Heart left ventricle (tissue), 16 donors: ENCODE results near the gene ELP6. TPM values are rescaled to one million over a fixed set of nuclear protein-coding genes. Genes with fewer than 3 reads are reported as not detected.
A peak's percentile ranks its signal among the peaks of the same experiment; 100 is the strongest.

Experiments used
- ATAC-seq, 4 donors: fragments of 200-7000 bp; cut with Tn5 transposase; one replicate each; pipeline ENCODE4 v1.9.1; 2020 to 2022; ENCODE audit warnings: moderate library complexity in 4 of 4, mild to moderate bottlenecking in 3 of 4, moderate number of reproducible peaks in 1 of 4
- DNase-seq, 5 donors: peaks; one replicate each; pipeline ENCODE4 v3.0.0-alpha.2; 2020
- H3K27ac ChIP-seq, 12 donors: fragments of 200-600 bp; sonication (generic) in 4 of 12; one replicate each; pipeline versions ENCODE4 v1.5.0 to v1.8.0; 2016 to 2022; ENCODE audit warnings: mild to moderate bottlenecking in 2 of 12
- H3K27me3 ChIP-seq, 9 donors: fragments of 200-600 bp; sonication (generic) in 2 of 9; one replicate each; pipeline versions ENCODE4 v1.5.1 to v1.8.0; 2016 to 2022; ENCODE audit warnings: mild to moderate bottlenecking in 3 of 9
- H3K36me3 ChIP-seq, 9 donors: fragments of 200-600 bp; sonication (generic) in 2 of 9; one replicate each; pipeline versions ENCODE4 v1.5.0 to v1.8.0; 2018 to 2022; ENCODE audit warnings: mild to moderate bottlenecking in 2 of 9
- H3K4me1 ChIP-seq, 12 donors: fragments of 200-600 bp; sonication (generic) in 4 of 12; one replicate each; pipeline versions ENCODE4 v1.5.0 to v1.8.0; 2016 to 2022; ENCODE audit warnings: mild to moderate bottlenecking in 3 of 12
- H3K4me3 ChIP-seq, 12 donors: fragments of 200-600 bp; sonication (generic) in 4 of 12; one replicate each; pipeline versions ENCODE4 v1.5.0 to v1.8.0; 2017 to 2022; ENCODE audit warnings: mild to moderate bottlenecking in 9 of 12, moderate library complexity in 4 of 12
- H3K9me3 ChIP-seq, 12 donors: fragments of 200-600 bp; sonication (generic) in 4 of 12; one replicate each; pipeline versions ENCODE4 v1.5.0 to v1.8.0; 2016 to 2022; ENCODE audit warnings: mild to moderate bottlenecking in 1 of 12
- POLR2A ChIP-seq, 2 donors: fragments of 450-650 bp; IDR thresholded peaks; one replicate each; pipeline ENCODE4 v1.6.1; 2017; ENCODE audit warnings: antibody characterized with exemption in 2 of 2, mild to moderate bottlenecking in 2 of 2, moderate library complexity in 2 of 2
- WGBS, 4 donors: extraction: QIAGEN DNeasy Blood & Tissue Kit in 2 of 4; methylation state at CpG; one replicate each; pipeline versions ENCODE4 v1.1.5 to v1.1.7; 2013 to 2018; 5-methylcytosine and 5-hydroxymethylcytosine counted together
- intact Hi-C, 10 donors: fragments of 100-400 bp; cut with DNase I; formaldehyde crosslinking; loops; one replicate each; pipeline versions ENCODE4 v1.11.1 to v1.14.2; 2022
- long read RNA-seq, 3 donors: library from polyadenylated mRNA; unstranded; transcript quantifications; one replicate each; pipeline ENCODE4 v2.0.0, GENCODE V29; 2020 to 2021
- polyA plus RNA-seq, 2 donors: library from polyadenylated mRNA; stranded (reverse); fragments of 200-250 nt; gene quantifications; one replicate each; pipeline ENCODE4 v1.2.3, GENCODE V29; 2013
- total RNA-seq, 9 donors: library from RNA; depleted of rRNA in 2 of 9; stranded (reverse); fragments of >200 nt in 2 of 9; fragmentation: NEBNext Ultra II Directional in 3 of 9; extraction: Animal tissue kit (Norgen Biotek cat#: 25700) in 3 of 9; gene quantifications; one replicate each; pipeline versions ENCODE4 v1.1.0 to v1.2.4, GENCODE V29; 2016 to 2023
- TF ChIP-seq, protein P1 (sequence below), 12 donors: fragments of 200-600 bp; sonication (generic) in 4 of 12; IDR thresholded peaks; one replicate each; pipeline versions ENCODE4 v1.5.0 to v1.8.0; 2018 to 2022; ENCODE audit warnings: antibody characterized with exemption in 12 of 12, mild to moderate bottlenecking in 5 of 12
- donor health status: ischemic (EF 13 %, LVEDD 7.1; RV severe dilation, severe dysfunction).
- donor health status: healthy with polysubstance abuse.
- donor health status: DM: no; HTN: yes; CAD: no.
- donor health status: DM: no; HTN: no; CAD: no.
- donor health status: ischemic (EF 25% LVEDD 6.9; RV normal size, moderate dysfunction).
- donor health status: ischemic (EF 25% LVEDD 5.7; RV mildly dilated, moderate dysfunction).
- donor health status: healthy.
- donor health status: DM: yes; HTN: yes; CAD: no.
- donor health status: ischemic (EF 35%, LVEDD 5.7; RV mildly dilated, moderate dysfunction).
- donor health status: nonischemic (EF 11% LVEDD 7.7; RV severe dilation, severe dysfunction).
- donor health status: DM: yes; HTN: yes; CAD: no.
- donor health status: PGD.
- donor health status: ischemic (EF 29% LVEDD 5.4; RV normal size, mild dysfunction).
- donor health status: nonischemic (EF 23%, LVEDD 6.1; RV moderate dilation, normal function).

ELP6 gene, protein sequence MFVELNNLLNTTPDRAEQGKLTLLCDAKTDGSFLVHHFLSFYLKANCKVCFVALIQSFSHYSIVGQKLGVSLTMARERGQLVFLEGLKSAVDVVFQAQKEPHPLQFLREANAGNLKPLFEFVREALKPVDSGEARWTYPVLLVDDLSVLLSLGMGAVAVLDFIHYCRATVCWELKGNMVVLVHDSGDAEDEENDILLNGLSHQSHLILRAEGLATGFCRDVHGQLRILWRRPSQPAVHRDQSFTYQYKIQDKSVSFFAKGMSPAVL
- total RNA-seq (10 to 100 TPM; 14.9 to 22.1 (median 19.7) TPM), polyA plus RNA-seq (10 to 100 TPM; 26.6 to 33.5 TPM)
- long read RNA-seq, donor 1, transcript ELP6-201 (7 exons, 1,401 nt), result major isoform, 13 of 29 reads
- long read RNA-seq, donor 1, partial matches to known transcripts, result 3 of 29 reads
- long read RNA-seq, donor 1, other reads (novel, unspliced or antisense), result 12 of 29 reads
- long read RNA-seq, donor 2, transcript ELP6-201 (7 exons, 1,401 nt), result major isoform, 37 of 66 reads
- long read RNA-seq, donor 2, transcript ELP6-205 (7 exons, 880 nt), result minor isoform, 6 of 66 reads
- long read RNA-seq, donor 2, partial matches to known transcripts, result 2 of 66 reads
- long read RNA-seq, donor 2, other reads (novel, unspliced or antisense), result 18 of 66 reads
- long read RNA-seq, donor 3, transcript ELP6-201 (7 exons, 1,401 nt), result major isoform, 8 of 18 reads
- long read RNA-seq, donor 3, partial matches to known transcripts, result 2 of 18 reads
- long read RNA-seq, donor 3, other reads (novel, unspliced or antisense), result 5 of 18 reads

DNA sequence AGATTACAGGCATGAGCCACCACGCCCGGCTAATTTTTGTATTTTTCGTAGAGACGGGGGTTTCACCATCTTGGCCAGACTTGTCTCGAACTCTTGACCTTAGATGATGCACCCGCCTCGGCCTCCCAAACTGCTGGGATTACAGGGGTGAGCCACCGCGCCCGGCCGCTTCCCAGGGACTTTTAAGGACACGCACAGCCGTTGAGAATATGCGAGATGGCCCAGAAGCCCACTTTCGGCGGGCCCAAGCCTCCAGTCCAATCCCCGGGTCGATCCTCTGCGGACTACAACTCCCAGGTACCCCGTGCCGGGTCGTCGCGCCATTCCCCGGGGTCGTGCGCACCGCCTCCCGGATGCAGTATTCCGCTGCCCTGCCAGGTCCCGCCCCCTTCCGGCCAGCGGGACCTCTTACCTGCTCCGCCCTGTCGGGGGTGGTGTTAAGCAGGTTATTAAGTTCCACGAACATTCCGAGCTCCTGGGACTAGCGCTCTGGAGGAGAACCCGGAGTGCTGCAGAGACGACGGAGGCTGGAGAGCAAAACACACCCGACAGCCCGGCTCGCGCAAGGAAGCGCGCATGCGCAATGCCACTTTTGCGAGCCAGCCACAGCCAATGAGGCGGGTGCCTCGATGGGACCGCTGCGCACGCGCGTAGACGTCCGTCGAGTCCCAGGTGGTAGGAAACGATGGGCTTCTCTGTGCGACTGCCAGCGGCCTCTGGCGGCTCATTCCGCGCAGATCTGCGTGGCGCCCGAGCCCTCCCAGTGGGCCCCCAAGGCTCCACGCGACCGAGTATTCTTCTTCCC lies at the start of gene ELP6:
ELP6 (minus strand) TSS at position 588 of the 805 bp plus-strand sequence; CDS start at position 466, 122 bp downstream.
- Histone ChIP-seq H3K4me3 (peak within 1 kb of the TSS; percentile 37 to 99 (median 71)), H3K4me1 (peaks cover 0 to 16% (median 8%) of the 10 kb centered on the region in 12 donors), H3K36me3 (peaks cover 0 to 28% (median 25%) of the 10 kb centered on the region in 9 donors), H3K9me3 (no peaks in the 10 kb centered on the region), H3K27ac (peak within 1 kb of the TSS; percentile 86 to 100 (median 96)), H3K27me3 (no peaks in the 10 kb centered on the region)
- ATAC-seq, result peak; percentile 99
- 0% methylated on average over 64 to 71 of the region's 71 CpGs for WGBS, 4 donors
- intact Hi-C loops, result loop anchor here in 3 of 10 donors (1.0 to 5.0 kb wide), 3 partner anchors 92 to 289 kb away; partner anchors contain the start of genes DHX30 (in 1 of the 3) and SMARCC1 (in 1 of the 3)
- DNase-seq, result peak; percentile 98
- TF ChIP-seq, protein P1, sequence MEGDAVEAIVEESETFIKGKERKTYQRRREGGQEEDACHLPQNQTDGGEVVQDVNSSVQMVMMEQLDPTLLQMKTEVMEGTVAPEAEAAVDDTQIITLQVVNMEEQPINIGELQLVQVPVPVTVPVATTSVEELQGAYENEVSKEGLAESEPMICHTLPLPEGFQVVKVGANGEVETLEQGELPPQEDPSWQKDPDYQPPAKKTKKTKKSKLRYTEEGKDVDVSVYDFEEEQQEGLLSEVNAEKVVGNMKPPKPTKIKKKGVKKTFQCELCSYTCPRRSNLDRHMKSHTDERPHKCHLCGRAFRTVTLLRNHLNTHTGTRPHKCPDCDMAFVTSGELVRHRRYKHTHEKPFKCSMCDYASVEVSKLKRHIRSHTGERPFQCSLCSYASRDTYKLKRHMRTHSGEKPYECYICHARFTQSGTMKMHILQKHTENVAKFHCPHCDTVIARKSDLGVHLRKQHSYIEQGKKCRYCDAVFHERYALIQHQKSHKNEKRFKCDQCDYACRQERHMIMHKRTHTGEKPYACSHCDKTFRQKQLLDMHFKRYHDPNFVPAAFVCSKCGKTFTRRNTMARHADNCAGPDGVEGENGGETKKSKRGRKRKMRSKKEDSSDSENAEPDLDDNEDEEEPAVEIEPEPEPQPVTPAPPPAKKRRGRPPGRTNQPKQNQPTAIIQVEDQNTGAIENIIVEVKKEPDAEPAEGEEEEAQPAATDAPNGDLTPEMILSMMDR (IDR thresholded peaks at IDR 0.05), result peak in 10 of 12 donors; percentile 32 to 66 (median 46)
- TF ChIP-seq POLR2A (IDR thresholded peaks at IDR 0.05), result peak in 1 of 2 donors; percentile 77

DNA sequence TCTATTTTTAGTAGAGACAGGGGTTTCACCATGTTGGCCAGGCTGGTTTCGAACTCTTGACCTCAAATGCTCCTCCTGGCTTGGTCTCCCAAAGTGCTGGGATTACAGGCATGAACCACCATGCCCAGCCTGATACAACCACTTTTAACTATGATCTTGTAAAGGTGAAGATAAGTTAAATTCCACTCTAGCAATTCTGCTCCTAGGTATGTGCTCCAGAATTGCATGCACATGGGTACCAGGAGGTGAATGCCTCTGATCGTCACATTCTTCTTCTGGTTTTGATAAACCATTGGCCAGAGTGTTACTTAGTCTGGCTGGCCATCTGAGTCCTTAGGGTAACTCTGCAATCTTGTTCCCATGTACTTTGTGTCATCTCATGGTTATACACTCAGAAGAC lies 42.8 kb upstream of the ELP6 start:
- no peak for ATAC-seq
- H3K4me3 ChIP-seq, result no peak overlapping the region
- no peak for TF ChIP-seq POLR2A (IDR thresholded peaks at IDR 0.05)
- TF ChIP-seq, protein P1 (IDR thresholded peaks at IDR 0.05), result no peak
- H3K27me3 ChIP-seq, result no peaks in the 10 kb centered on the region
- no peaks in the 10 kb centered on the region for H3K36me3 ChIP-seq
- peaks cover 0 to 8% (median 0%) of the 10 kb centered on the region in 12 donors for H3K9me3 ChIP-seq
- no peak for DNase-seq
- intact Hi-C loops, result no loop called here
- H3K27ac ChIP-seq, result no peak overlapping the region
- H3K4me1 ChIP-seq, result no peaks in the 10 kb centered on the region
- WGBS, 4 donors, result 91 to 100% (median 94%) methylated on average over 2 of the region's 2 CpGs

DNA sequence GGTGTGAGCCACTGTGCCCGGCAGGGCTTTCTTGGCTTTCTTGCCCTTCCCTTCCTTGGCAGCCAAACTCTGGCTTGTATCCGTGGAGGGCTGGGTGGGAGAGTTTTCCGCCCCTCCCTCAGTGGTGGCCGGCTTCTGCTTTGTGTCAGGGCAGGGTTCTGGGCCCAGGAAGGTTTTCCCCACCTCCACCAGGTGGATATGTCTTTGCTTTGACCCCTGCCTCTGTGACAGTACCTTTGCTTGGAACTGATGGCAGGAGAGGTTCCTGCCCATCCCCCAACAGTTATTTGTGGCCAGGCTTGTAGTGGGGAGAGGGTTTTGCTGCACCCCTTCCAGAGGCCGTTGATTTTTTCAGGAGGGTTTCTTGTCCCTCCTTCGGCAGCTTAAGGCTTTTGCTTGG lies 40.8 kb upstream of the ELP6 start:
- TF ChIP-seq, protein P1 (IDR thresholded peaks at IDR 0.05), result no peak
- no peak for TF ChIP-seq POLR2A (IDR thresholded peaks at IDR 0.05)
- H3K27me3 ChIP-seq, result no peaks in the 10 kb centered on the region
- DNase-seq (no peak), ATAC-seq (no peak)
- H3K36me3 ChIP-seq, result no peaks in the 10 kb centered on the region
- no peaks in the 10 kb centered on the region for H3K4me1 ChIP-seq
- no peak overlapping the region for H3K4me3 ChIP-seq
- no peak overlapping the region for H3K27ac ChIP-seq
- H3K9me3 ChIP-seq, result peaks cover 0 to 8% (median 0%) of the 10 kb centered on the region in 12 donors
- WGBS, 4 donors, result 81 to 85% (median 83%) methylated on average over 6 of the region's 6 CpGs
- intact Hi-C loops, result no loop called here
